HCT116 (cell line): ENCODE measurements around the gene PLCB2. TPM values are rescaled to one million over a fixed set of nuclear protein-coding genes. Genes with fewer than 3 reads are reported as not detected.

ENCODE experiments used
- ATAC-seq: fragments of 200-7000 bp; cut with Tn5 transposase; 2 replicates; pipeline ENCODE4 v1.9.1; 2020; ENCODE audit warnings: mild to moderate bottlenecking, moderate library complexity
- BruUV-seq: library from RNA; stranded (reverse); fragments of 400-500 nt; replicated peaks from 2 replicates; lab custom pipeline; 2021; lab: Mats Ljungman, UMichigan
- CTCF ChIA-PET: fragments of 300-600 bp; sonication (Branson Sonifier 250); formaldehyde crosslinking; loops from one replicate; lab custom pipeline; 2021; ENCODE audit warnings: antibody characterized with exemption; lab: Charles Lee
- POLR2A ChIA-PET: fragments of 300-600, 350-600 bp; sonication (Branson Sonifier 250); formaldehyde crosslinking; loops from one replicate; lab custom pipeline; 2021; ENCODE audit warnings: antibody characterized with exemption; lab: Charles Lee
- RAD21 ChIA-PET, 2 experiments: fragments of 300-600 bp; sonication (Branson Sonifier 250); formaldehyde crosslinking; loops; one replicate each; lab custom pipeline; 2023; ENCODE audit warnings: low total read pairs in 2 of 2; ENCODE audit not compliant: uncharacterized antibody in 2 of 2, unreplicated experiment in 2 of 2, low non-redundant PET in 1 of 2; lab: Charles Lee
- DNase-seq: peaks from one replicate; pipeline ENCODE4 v3.0.0-alpha.2; 2010; ENCODE audit warnings: low read depth, low spot score
- H2AFZ ChIP-seq: fragments of 200-600 bp; shearing (Covaris generic), sonication (generic); 2 replicates; pipeline ENCODE4 v1.6.1; 2017; ENCODE audit warnings: low read depth, mixed run types, mixed read lengths, antibody characterized with exemption, low read length; ENCODE audit not compliant: poor library complexity, severe bottlenecking
- H3K27ac ChIP-seq: 2 replicates; pipeline ENCODE4 v1.5.1; 2012; ENCODE audit warnings: low read depth, low read length
- H3K27me3 ChIP-seq: fragments of 200-600 bp; sonication (generic); 2 replicates; pipeline ENCODE4 v1.6.1; 2016; ENCODE audit warnings: mixed run types, low read length, mixed read lengths; ENCODE audit not compliant: insufficient read depth
- H3K36me3 ChIP-seq, 2 experiments: fragments of 200-500 bp in 1 of 2; fragments of 200-600 bp in 1 of 2; sonication (Bioruptor generic) in 1 of 2; sonication (generic) in 1 of 2; 2 replicates each; pipeline versions ENCODE4 v1.5.1 to v1.6.1; 2014 to 2016; ENCODE audit warnings: low read length in 2 of 2, inconsistent platforms in 1 of 2, mixed read lengths in 1 of 2, mixed run types in 1 of 2; ENCODE audit not compliant: insufficient read depth in 2 of 2, control insufficient read depth in 1 of 2
- H3K4me1 ChIP-seq, 2 experiments: fragments of 200-600 bp in 1 of 2; sonication (generic) in 1 of 2; 2 replicates each; pipeline versions ENCODE4 v1.5.1 to v1.6.1; 2012 to 2017; ENCODE audit warnings: low read length in 2 of 2, inconsistent platforms in 1 of 2, mild to moderate bottlenecking in 1 of 2, mixed read lengths in 1 of 2, mixed run types in 1 of 2, moderate library complexity in 1 of 2; ENCODE audit not compliant: insufficient read depth in 2 of 2, control insufficient read depth in 1 of 2
- H3K4me2 ChIP-seq: fragments of 200-600 bp; sonication (generic); 2 replicates; pipeline ENCODE4 v1.6.1; 2017; ENCODE audit warnings: mixed run types, low read length, mixed read lengths
- H3K4me3 ChIP-seq, 2 experiments: fragments of 200-600 bp in 1 of 2; sonication (generic) in 1 of 2; replicated peaks in 1 of 2; 2 replicates each; pipeline ENCODE4 v1.5.1; 2011 to 2016; ENCODE audit warnings: low read length in 2 of 2, control low read depth in 1 of 2, low read depth in 1 of 2, mild to moderate bottlenecking in 1 of 2, mixed read lengths in 1 of 2, mixed run types in 1 of 2
- H3K79me2 ChIP-seq: fragments of 200-600 bp; sonication (generic); 2 replicates; pipeline ENCODE4 v1.6.1; 2017; ENCODE audit warnings: mild to moderate bottlenecking, mixed run types, low read length, moderate library complexity, mixed read lengths; ENCODE audit not compliant: insufficient read depth
- H3K9ac ChIP-seq: fragments of 200-600 bp; sonication (generic); 2 replicates; pipeline ENCODE4 v1.6.1; 2016; ENCODE audit warnings: low read length, mixed read lengths
- H3K9me2 ChIP-seq: fragments of 200-600 bp; sonication (generic), shearing (Covaris generic); 2 replicates; pipeline ENCODE4 v1.6.1; 2017; ENCODE audit warnings: mixed run types, mild to moderate bottlenecking, moderate library complexity; ENCODE audit not compliant: insufficient read depth
- H3K9me3 ChIP-seq, 2 experiments: fragments of 200-500 bp in 1 of 2; fragments of 200-600 bp in 1 of 2; sonication (Bioruptor generic) in 1 of 2; sonication (generic) in 1 of 2; 2 replicates each; pipeline ENCODE4 v1.6.1; 2014 to 2017; ENCODE audit warnings: low read length in 2 of 2, mixed read lengths in 2 of 2, inconsistent platforms in 1 of 2, low read depth in 1 of 2, mild to moderate bottlenecking in 1 of 2, mixed run types in 1 of 2, moderate library complexity in 1 of 2; ENCODE audit not compliant: control insufficient read depth in 1 of 2, insufficient read depth in 1 of 2
- H4K20me1 ChIP-seq: fragments of 200-600 bp; sonication (generic), shearing (Covaris generic); 2 replicates; pipeline ENCODE4 v1.6.1; 2017; ENCODE audit warnings: mixed run types, mild to moderate bottlenecking, moderate library complexity; ENCODE audit not compliant: insufficient read depth
- CBX3 ChIP-seq: IDR thresholded peaks from 2 replicates; pipeline ENCODE4 v1.6.1; 2012; ENCODE audit warnings: low read depth
- CEBPB ChIP-seq: IDR thresholded peaks from 2 replicates; pipeline ENCODE4 v1.6.1; 2012; ENCODE audit warnings: low read depth
- ELF1 ChIP-seq: IDR thresholded peaks from 2 replicates; pipeline ENCODE4 v1.6.1; 2012; ENCODE audit warnings: low read depth, borderline replicate concordance
- EZH2 ChIP-seq: fragments of 200-600 bp; sonication (generic); IDR thresholded peaks from 2 replicates; pipeline ENCODE4 v1.6.1; 2017; ENCODE audit warnings: antibody characterized with exemption, mixed run types
- EZH2phosphoT487 ChIP-seq: fragments of 200-600 bp; IDR thresholded peaks from 2 replicates; pipeline ENCODE4 v1.6.1; 2018; ENCODE audit warnings: antibody characterized with exemption, borderline replicate concordance
- FOSL1 ChIP-seq: IDR thresholded peaks from 2 replicates; pipeline ENCODE4 v1.6.1; 2012; ENCODE audit warnings: low read depth
- JUND ChIP-seq: IDR thresholded peaks from 2 replicates; pipeline ENCODE4 v1.6.1; 2012
- POLR2A ChIP-seq: IDR thresholded peaks from 2 replicates; pipeline ENCODE4 v1.7.0; 2011; ENCODE audit warnings: borderline replicate concordance; ENCODE audit not compliant: insufficient read depth, insufficient read length; ENCODE audit errors: extremely low read depth
- RAD21 ChIP-seq: IDR thresholded peaks from 2 replicates; pipeline ENCODE4 v1.6.1; 2012; ENCODE audit warnings: low read depth, mild to moderate bottlenecking
- REST ChIP-seq: IDR thresholded peaks from 2 replicates; pipeline ENCODE4 v1.6.1; 2012; ENCODE audit warnings: low read depth
- SIN3A ChIP-seq: IDR thresholded peaks from 2 replicates; pipeline ENCODE4 v1.6.1; 2012; ENCODE audit warnings: low read depth
- SRF ChIP-seq: IDR thresholded peaks from 2 replicates; pipeline ENCODE4 v1.6.1; 2012; ENCODE audit warnings: low read depth
- TCF7L2 ChIP-seq: IDR thresholded peaks from 2 replicates; pipeline ENCODE4 v1.7.0; 2011; ENCODE audit warnings: borderline replicate concordance, inconsistent platforms; ENCODE audit not compliant: insufficient read depth, insufficient read length; ENCODE audit errors: extremely low read depth
- ZFX ChIP-seq: fragments of 450-650 bp; IDR thresholded peaks from 2 replicates; pipeline ENCODE4 v1.6.1; 2017
- intact Hi-C: fragments of 100-400 bp; cut with micrococcal nuclease; formaldehyde crosslinking; loops from 2 replicates; pipeline ENCODE4 v1.10.0; 2022
- total RNA-seq: library from RNA; stranded (reverse); gene quantifications from one replicate; pipeline ENCODE4 v1.2.1, GENCODE V29; 2021; ENCODE audit not compliant: unreplicated experiment
- TF ChIP-seq, protein P1 (sequence below): IDR thresholded peaks from 2 replicates; pipeline ENCODE4 v1.6.1; 2012
- TF ChIP-seq, protein P2 (sequence below): IDR thresholded peaks from 2 replicates; pipeline ENCODE4 v1.6.1; 2011; ENCODE audit warnings: mild to moderate bottlenecking, low read length, moderate library complexity; ENCODE audit not compliant: insufficient replicate concordance; ENCODE audit errors: extremely low read depth
- TF ChIP-seq, protein P3 (sequence below), 3 experiments: fragments of 200-600 bp in 1 of 3; sonication (generic) in 1 of 3; IDR thresholded peaks in 2 of 3; conservative IDR thresholded peaks in 1 of 3; 2 replicates each; pipeline ENCODE4 v1.5.1; 2012 to 2017; ENCODE audit warnings: low read depth in 2 of 3, low read length in 2 of 3, antibody characterized with exemption in 1 of 3, borderline replicate concordance in 1 of 3, control low read depth in 1 of 3, mild to moderate bottlenecking in 1 of 3, mixed read lengths in 1 of 3, mixed run types in 1 of 3, moderate library complexity in 1 of 3; ENCODE audit not compliant: insufficient read depth in 1 of 3
- TF ChIP-seq, protein P4 (sequence below): IDR thresholded peaks from 2 replicates; pipeline ENCODE4 v1.6.1; 2012

The PLCB2 gene
- total RNA-seq, 1 experiment from 2014 or later: 2.8 TPM

- TF ChIP-seq EZH2 (no peak), CBX3 (no peak), REST (no peak), SRF (no peak), ELF1 (no peak), FOSL1 (no peak), EZH2phosphoT487 (no peak), CEBPB (no peak), JUND (no peak), TCF7L2 (no peak), ZFX (no peak), SIN3A (no peak), POLR2A (no peak), RAD21 (no peak)
- TF ChIP-seq, protein P1, sequence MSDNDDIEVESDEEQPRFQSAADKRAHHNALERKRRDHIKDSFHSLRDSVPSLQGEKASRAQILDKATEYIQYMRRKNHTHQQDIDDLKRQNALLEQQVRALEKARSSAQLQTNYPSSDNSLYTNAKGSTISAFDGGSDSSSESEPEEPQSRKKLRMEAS: no peak
- TF ChIP-seq, protein P2, sequence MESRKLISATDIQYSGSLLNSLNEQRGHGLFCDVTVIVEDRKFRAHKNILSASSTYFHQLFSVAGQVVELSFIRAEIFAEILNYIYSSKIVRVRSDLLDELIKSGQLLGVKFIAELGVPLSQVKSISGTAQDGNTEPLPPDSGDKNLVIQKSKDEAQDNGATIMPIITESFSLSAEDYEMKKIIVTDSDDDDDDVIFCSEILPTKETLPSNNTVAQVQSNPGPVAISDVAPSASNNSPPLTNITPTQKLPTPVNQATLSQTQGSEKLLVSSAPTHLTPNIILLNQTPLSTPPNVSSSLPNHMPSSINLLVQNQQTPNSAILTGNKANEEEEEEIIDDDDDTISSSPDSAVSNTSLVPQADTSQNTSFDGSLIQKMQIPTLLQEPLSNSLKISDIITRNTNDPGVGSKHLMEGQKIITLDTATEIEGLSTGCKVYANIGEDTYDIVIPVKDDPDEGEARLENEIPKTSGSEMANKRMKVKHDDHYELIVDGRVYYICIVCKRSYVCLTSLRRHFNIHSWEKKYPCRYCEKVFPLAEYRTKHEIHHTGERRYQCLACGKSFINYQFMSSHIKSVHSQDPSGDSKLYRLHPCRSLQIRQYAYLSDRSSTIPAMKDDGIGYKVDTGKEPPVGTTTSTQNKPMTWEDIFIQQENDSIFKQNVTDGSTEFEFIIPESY: no peak
- TF ChIP-seq, protein P3, sequence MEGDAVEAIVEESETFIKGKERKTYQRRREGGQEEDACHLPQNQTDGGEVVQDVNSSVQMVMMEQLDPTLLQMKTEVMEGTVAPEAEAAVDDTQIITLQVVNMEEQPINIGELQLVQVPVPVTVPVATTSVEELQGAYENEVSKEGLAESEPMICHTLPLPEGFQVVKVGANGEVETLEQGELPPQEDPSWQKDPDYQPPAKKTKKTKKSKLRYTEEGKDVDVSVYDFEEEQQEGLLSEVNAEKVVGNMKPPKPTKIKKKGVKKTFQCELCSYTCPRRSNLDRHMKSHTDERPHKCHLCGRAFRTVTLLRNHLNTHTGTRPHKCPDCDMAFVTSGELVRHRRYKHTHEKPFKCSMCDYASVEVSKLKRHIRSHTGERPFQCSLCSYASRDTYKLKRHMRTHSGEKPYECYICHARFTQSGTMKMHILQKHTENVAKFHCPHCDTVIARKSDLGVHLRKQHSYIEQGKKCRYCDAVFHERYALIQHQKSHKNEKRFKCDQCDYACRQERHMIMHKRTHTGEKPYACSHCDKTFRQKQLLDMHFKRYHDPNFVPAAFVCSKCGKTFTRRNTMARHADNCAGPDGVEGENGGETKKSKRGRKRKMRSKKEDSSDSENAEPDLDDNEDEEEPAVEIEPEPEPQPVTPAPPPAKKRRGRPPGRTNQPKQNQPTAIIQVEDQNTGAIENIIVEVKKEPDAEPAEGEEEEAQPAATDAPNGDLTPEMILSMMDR (IDR thresholded peaks at IDR 0.05 in 2 of 3, conservative IDR thresholded peaks at IDR 0.05 in 1 of 3; ENCODE audit: borderline replicate concordance in 1 of 3, insufficient read depth in 1 of 3, low read depth in 2 of 3, low read length in 2 of 3): no peak
- TF ChIP-seq, protein P4, sequence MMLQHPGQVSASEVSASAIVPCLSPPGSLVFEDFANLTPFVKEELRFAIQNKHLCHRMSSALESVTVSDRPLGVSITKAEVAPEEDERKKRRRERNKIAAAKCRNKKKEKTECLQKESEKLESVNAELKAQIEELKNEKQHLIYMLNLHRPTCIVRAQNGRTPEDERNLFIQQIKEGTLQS: no peak
- DNase-seq (no peak), ATAC-seq (no peak)
- no TSS peak for BruUV-seq
- H3K79me2 ChIP-seq: no peaks in the 10 kb centered on the region
- ChIA-PET RAD21 (no interaction called here), POLR2A (no interaction called here), CTCF (interaction anchor here (1.1 to 5.9 kb wide), 2 partner anchors 10 to 93 kb away, joined by 4 to 55 read pairs; partner anchors contain the start of gene CCDC9B)
- H3K4me3 ChIP-seq: no peak overlapping the region
- H3K4me2 ChIP-seq: no peak overlapping the region
- intact Hi-C loops: no loop called here
- H4K20me1 ChIP-seq: no peaks in the 10 kb centered on the region
- H3K4me1 ChIP-seq: peaks cover 0 to 6% of the 10 kb centered on the region in 2 experiments; a peak in 1 of 4 replicates
- no peak overlapping the region for H3K27ac ChIP-seq
- no peaks in the 10 kb centered on the region for H3K36me3 ChIP-seq
- H3K27me3 ChIP-seq: no peaks in the 10 kb centered on the region
- H2AFZ ChIP-seq: no peak overlapping the region
- H3K9me2 ChIP-seq: no peaks in the 10 kb centered on the region
- no peaks in the 10 kb centered on the region for H3K9me3 ChIP-seq
- no peak overlapping the region for H3K9ac ChIP-seq
Measured at GRCh38 chr15:40328751-40329150, 21.0 kb upstream of the PLCB2 start.
